SH-SY5Y (cell line): ENCODE data around the gene ATP9B.

Experiments
- GATA2 ChIP-seq: IDR thresholded peaks from 2 replicates; pipeline ENCODE4 v1.6.1; 2011; ENCODE audit warnings: mild to moderate bottlenecking, low read depth, low read length
- GATA3 ChIP-seq: IDR thresholded peaks from 2 replicates; pipeline ENCODE4 v1.6.1; 2011; ENCODE audit warnings: low read depth, mild to moderate bottlenecking, low read length, moderate library complexity

- TF ChIP-seq GATA3 (no peak), GATA2 (no peak)
Measured at GRCh38 chr18:79379251-79379905, 310.2 kb downstream of the ATP9B start.
